Esophagus (tissue), 2 donors: ENCODE measurements around the gene GPR141. TPM values are rescaled to one million over a fixed set of nuclear protein-coding genes. Genes with fewer than 3 reads are reported as not detected.

ENCODE experiments used
- H3K27ac ChIP-seq, 2 donors: one replicate each; pipeline ENCODE4 v1.5.1; 2013; ENCODE audit warnings: low read depth in 2 of 2, mild to moderate bottlenecking in 2 of 2, inconsistent platforms in 1 of 2, low read length in 1 of 2, moderate library complexity in 1 of 2
- H3K27me3 ChIP-seq, 2 donors: one replicate each; pipeline ENCODE4 v1.6.1; 2013; ENCODE audit warnings: low read length in 2 of 2, control low read depth in 1 of 2, mild to moderate bottlenecking in 1 of 2; ENCODE audit not compliant: insufficient read depth in 2 of 2, control insufficient read depth in 1 of 2
- H3K36me3 ChIP-seq, 2 donors: one replicate each; pipeline ENCODE4 v1.6.1; 2013; ENCODE audit warnings: low read length in 1 of 2; ENCODE audit not compliant: control insufficient read depth in 2 of 2, insufficient read depth in 2 of 2
- H3K4me1 ChIP-seq, 2 donors: one replicate each; pipeline ENCODE4 v1.6.1; 2013; ENCODE audit warnings: low read length in 1 of 2; ENCODE audit not compliant: control insufficient read depth in 2 of 2, insufficient read depth in 2 of 2
- H3K4me3 ChIP-seq, 2 donors: one replicate each; pipeline ENCODE4 v1.5.1; 2013; ENCODE audit warnings: low read length in 2 of 2, mild to moderate bottlenecking in 2 of 2, low read depth in 1 of 2, moderate library complexity in 1 of 2
- H3K9me3 ChIP-seq, 2 donors: one replicate each; pipeline ENCODE4 v1.6.1; 2013; ENCODE audit warnings: mild to moderate bottlenecking in 2 of 2, low read depth in 1 of 2, low read length in 1 of 2, moderate library complexity in 1 of 2; ENCODE audit not compliant: control insufficient read depth in 2 of 2, insufficient read depth in 1 of 2
- WGBS, 2 donors: extraction: QIAGEN DNeasy Blood & Tissue Kit; methylation state at CpG; one replicate each; pipeline ENCODE4 v1.1.7; 2013; 5-methylcytosine and 5-hydroxymethylcytosine counted together
- polyA plus RNA-seq, 2 donors: library from polyadenylated mRNA; stranded (reverse); fragments of 200-250 nt; gene quantifications; one replicate each; pipeline ENCODE4 v1.2.3, GENCODE V29; 2013
- donor health status: healthy with polysubstance abuse.
- donor health status: Bipolar disorder and iron deficiency.

GPR141 gene
- polyA plus RNA-seq, 2 donors = 0.20 to 0.35 TPM

DNA sequence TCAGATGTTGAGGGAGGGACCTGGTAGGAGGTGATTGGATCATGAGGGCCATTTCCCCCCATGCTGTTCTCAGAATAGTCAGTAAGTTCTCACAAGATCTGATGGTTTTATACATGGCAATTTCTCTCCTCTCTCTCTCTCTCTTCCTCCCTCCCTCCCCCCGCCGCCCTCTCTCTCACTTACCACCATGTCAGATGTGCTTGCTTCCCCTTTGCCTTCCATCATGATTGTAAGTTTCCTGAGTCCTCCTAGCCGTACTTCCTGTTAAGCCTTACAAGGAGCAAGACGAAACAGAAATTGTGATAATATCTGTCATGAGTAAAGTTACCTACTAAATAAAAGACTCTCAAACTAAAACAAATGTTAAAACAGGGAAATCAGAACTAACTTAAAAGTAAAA is 19.9 kb upstream of the GPR141 start:
- Histone ChIP-seq H3K36me3 (no peaks in the 10 kb centered on the region), H3K9me3 (no peaks in the 10 kb centered on the region), H3K27me3 (no peaks in the 10 kb centered on the region), H3K4me1 (no peaks in the 10 kb centered on the region), H3K27ac (no peak overlapping the region), H3K4me3 (no peak overlapping the region)
- WGBS, 2 donors = 72 to 77% methylated on average over 4 of the region's 4 CpGs

DNA sequence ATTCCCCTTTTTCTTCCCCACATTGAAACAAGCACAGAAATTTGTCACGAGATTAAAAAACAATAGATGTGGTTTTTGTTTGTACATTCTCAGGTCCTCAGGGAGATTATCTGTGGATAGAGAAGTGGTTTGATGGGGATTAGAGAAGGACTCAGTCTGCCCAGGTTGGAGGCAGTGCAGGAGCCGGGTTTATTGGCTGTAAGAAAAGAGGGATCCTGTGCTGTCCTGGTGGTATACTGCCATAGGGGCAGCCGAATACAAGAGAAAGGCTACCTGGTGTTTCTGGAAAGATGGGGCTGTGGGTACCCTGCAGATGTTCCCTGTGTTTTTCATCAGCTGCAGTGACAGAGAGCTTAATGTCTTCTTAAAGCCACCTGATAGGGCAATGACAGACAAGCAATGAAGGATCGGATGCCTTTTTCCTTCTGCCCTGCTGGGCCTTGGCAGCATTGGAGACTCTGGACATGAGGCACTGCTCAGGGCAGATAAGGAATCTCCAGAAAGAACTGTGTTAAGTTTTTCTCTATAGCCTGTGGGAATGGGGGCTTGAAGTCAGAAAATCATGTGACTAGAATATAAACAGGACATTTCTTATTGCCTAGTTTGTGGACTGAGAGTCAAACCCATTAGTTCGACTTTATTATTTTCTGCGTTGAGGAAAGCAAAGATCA is 18.1 kb upstream of the GPR141 start:
- Histone ChIP-seq H3K4me1 (no peaks in the 10 kb centered on the region), H3K4me3 (no peak overlapping the region)
- WGBS, 2 donors = 62 to 76% methylated on average over 6 of the region's 6 CpGs

DNA sequence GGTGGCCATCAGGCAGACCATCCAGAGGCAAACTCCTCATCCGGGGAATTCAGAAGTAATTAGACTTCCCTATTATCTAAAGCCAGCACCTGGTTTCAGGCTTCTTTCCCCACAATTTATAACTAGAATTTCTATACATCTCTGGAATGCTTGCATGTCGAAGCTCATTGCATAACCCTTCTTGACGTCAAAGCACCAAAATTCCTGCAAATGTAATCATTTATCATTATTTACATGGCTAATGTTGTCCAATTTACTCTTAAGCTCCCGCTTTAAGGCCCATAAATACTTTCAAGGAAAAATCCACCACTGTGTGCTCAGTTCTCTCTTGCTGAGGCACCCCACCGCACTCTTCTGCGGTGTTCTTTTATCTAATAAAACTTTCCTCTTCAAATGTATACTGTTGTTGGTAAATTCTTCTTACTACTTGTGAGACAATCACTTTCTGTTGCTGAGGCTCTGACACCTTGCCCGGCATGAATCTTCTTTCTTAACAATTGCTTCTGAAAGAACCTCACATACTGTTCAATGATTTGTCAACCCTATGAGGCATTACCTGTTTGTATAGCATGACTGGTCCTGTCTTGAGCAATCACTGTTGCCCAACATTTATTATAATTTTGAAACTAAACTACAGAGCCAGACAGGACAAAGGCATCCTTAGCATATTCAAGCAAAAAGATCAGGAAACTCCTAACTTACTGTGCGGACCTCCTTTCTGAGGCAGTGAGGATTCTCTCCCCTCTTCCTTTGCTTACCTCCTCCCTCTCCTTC is 17.4 kb upstream of the GPR141 start:
- 53% methylated on average over 8 of the region's 8 CpGs for WGBS, 2 donors
- H3K4me1 ChIP-seq = no peaks in the 10 kb centered on the region
- no peaks in the 10 kb centered on the region for H3K27me3 ChIP-seq
- H3K27ac ChIP-seq = no peak overlapping the region
- H3K4me3 ChIP-seq = no peak overlapping the region
- H3K9me3 ChIP-seq = no peaks in the 10 kb centered on the region
- H3K36me3 ChIP-seq = no peaks in the 10 kb centered on the region

More for the DNA sequence above, 18.1 kb upstream of the GPR141 start:
- no peaks in the 10 kb centered on the region for H3K36me3 ChIP-seq
- no peak overlapping the region for H3K27ac ChIP-seq
- H3K9me3 ChIP-seq = no peaks in the 10 kb centered on the region
- H3K27me3 ChIP-seq = no peaks in the 10 kb centered on the region

DNA sequence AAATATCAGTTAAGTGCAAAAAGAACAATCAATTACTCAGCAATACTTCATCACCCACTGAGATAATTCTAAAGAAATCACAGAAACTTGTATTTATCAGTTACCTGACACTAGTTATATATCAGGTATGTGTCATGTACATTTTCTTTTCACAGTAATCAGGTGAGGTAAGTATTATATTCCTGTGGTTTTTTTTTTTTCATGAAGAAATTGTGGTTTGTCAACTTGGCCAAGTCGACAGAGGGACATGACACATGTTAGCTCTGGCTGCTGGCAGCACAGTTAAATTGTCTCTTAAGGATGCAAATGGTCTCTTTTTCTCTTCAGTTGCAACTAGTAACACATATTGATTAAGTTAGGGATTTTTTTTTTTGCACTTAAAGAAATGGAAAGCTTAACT is 13.7 kb upstream of the GPR141 start:
- Histone ChIP-seq H3K4me1 (no peaks in the 10 kb centered on the region), H3K9me3 (no peaks in the 10 kb centered on the region), H3K36me3 (no peaks in the 10 kb centered on the region), H3K27ac (no peak overlapping the region), H3K4me3 (no peak overlapping the region), H3K27me3 (no peaks in the 10 kb centered on the region)
- 17 to 33% methylated on average over 1 of the region's 1 CpG for WGBS, 2 donors

DNA sequence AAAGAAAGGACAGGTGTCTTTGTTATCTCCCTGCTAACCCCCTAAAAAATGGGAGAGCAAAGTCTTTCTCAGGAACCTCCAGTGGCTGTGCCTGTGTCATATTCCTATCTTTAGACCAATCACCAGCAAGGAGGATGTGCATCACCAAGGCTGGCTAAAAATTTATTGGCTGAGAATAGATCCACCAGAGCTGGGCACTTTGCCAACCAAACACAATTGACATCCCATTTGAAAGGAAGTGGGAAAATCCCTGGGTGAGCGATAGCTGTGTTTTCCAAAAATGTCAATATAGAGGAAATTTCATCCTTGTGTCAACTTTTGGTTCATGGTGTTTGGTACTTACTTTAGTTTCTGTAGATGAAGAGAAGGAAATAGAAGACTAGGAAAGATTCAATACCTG is 13.1 kb upstream of the GPR141 start:
- WGBS, 2 donors = 46 to 51% methylated on average over 1 of the region's 1 CpG
- H3K27me3 ChIP-seq = no peaks in the 10 kb centered on the region
- H3K36me3 ChIP-seq = no peaks in the 10 kb centered on the region
- no peaks in the 10 kb centered on the region for H3K9me3 ChIP-seq
- no peak overlapping the region for H3K4me3 ChIP-seq
- H3K4me1 ChIP-seq = no peaks in the 10 kb centered on the region
- H3K27ac ChIP-seq = no peak overlapping the region

DNA sequence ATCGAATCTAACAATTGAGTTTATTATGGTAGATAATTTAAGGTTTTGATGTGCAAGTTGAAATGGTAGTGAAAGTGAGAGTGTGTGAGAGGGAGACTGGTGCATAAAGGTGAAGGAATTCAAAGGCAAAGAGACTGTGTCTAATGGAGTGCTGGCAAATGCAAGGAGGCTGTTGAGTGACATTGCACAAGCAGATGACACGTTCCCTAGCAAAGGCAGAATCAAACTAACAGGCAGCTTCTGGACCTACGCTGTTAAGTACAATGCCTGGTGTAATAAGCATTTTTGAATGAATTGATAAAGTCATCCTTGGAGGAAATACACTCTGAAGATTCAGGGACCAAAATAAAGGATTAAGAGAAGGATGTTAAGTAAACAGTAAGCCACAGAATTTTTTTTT is 11.7 kb upstream of the GPR141 start:
- Histone ChIP-seq H3K36me3 (no peaks in the 10 kb centered on the region), H3K9me3 (no peaks in the 10 kb centered on the region), H3K4me1 (no peaks in the 10 kb centered on the region), H3K27ac (no peak overlapping the region), H3K4me3 (no peak overlapping the region), H3K27me3 (no peaks in the 10 kb centered on the region)
- WGBS, 2 donors = 84 to 85% methylated on average over 3 of the region's 3 CpGs

DNA sequence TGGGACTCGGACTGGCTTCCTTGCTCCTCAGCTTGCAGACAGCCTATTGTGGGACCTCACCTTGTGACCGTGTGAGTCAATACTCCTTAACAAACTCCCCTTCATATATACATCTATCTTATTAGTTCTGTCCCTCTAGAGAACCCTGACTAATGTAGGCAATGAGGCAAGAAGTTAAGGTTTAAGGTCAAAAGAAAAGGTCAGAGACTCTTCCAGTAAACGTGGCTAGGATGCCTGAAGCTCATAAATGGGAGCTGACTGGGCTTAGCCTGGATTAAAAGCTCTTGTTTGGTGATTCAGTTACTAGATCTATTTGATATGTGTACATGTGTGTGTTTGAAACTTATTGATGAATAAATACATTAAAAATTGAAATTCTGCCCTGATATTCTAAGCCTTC is 10.6 kb upstream of the GPR141 start:
- no peak overlapping the region for H3K4me3 ChIP-seq
- no peaks in the 10 kb centered on the region for H3K27me3 ChIP-seq
- no peaks in the 10 kb centered on the region for H3K36me3 ChIP-seq
- no peaks in the 10 kb centered on the region for H3K4me1 ChIP-seq
- no peaks in the 10 kb centered on the region for H3K9me3 ChIP-seq
- no peak overlapping the region for H3K27ac ChIP-seq
- WGBS, 2 donors = 59 to 67% methylated on average over 3 of the region's 3 CpGs

DNA sequence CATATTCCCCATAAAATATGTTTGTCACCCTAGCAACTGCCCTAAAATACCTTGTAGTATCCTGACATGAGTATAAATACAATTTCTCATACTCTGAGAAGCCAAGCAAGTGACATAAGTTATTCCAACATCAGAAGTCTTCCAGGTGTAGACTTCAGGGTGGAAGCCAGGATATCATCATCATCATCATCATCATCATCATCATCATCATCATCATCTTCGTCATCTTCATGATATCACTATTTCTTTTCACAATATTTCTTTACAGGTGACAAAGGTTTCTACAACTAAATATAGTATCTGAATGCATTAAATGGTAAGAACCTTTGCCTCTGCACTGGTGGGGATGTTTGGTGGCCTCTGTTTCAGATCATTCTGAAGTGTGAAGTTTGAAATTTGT is 10.0 kb upstream of the GPR141 start:
- Histone ChIP-seq H3K9me3 (no peaks in the 10 kb centered on the region), H3K27ac (no peak overlapping the region), H3K4me1 (no peaks in the 10 kb centered on the region), H3K27me3 (no peaks in the 10 kb centered on the region), H3K36me3 (no peaks in the 10 kb centered on the region), H3K4me3 (no peak overlapping the region)
- 70 to 78% methylated on average over 1 of the region's 1 CpG for WGBS, 2 donors

DNA sequence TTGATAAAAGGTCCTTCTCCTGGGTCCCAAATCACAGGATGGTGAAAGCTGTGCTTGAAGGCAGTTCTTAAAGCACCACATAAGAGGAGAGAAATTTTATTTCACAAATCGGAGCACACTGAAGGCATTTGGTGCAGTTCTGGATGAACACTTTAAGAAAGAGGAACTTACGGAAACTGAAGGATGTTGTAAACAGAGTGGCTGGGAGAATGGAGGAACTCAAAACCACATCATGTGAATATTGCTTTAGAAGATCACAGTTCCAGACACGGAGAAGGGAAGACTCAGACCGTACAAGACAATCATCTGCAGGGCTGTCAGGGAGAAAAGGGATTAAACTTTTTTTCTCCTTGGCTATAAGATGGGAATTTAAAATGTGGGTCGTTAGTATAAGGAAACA is 9.0 kb upstream of the GPR141 start:
- Histone ChIP-seq H3K27ac (no peak overlapping the region), H3K4me1 (no peaks in the 10 kb centered on the region), H3K4me3 (no peak overlapping the region), H3K27me3 (no peaks in the 10 kb centered on the region), H3K9me3 (no peaks in the 10 kb centered on the region), H3K36me3 (no peaks in the 10 kb centered on the region)
- WGBS, 2 donors = 50 to 60% methylated on average over 5 of the region's 5 CpGs

DNA sequence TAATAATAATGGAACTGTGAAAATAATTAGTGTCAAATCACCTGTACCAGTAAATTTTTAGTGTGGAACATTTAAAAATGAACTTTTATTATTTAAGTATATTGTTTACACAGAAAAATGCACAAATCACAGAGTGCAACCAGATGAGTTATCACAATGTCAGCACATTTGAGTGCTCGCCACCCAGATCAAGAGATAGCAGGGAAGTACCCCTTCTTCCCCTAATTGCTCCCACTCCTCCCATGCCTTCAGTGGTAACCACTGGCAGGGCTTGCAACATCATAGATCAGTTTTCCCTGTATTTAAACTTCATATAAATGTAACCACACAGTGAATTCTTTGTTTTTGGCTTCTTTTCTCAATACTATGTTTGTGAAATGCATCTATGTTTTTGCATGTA is 7.8 kb upstream of the GPR141 start:
- Histone ChIP-seq H3K36me3 (no peaks in the 10 kb centered on the region), H3K9me3 (no peaks in the 10 kb centered on the region), H3K27me3 (no peaks in the 10 kb centered on the region), H3K27ac (no peak overlapping the region), H3K4me3 (no peak overlapping the region), H3K4me1 (no peaks in the 10 kb centered on the region)
- WGBS, 2 donors = 65 to 69% methylated on average over 1 of the region's 1 CpG
